Myometrial cell (primary cell): ENCODE data around the gene RNU6-9. TPM values are rescaled to one million over a fixed set of nuclear protein-coding genes. Genes with fewer than 3 reads are reported as not detected.

Source experiments
- total RNA-seq: library from RNA; depleted of rRNA; stranded (reverse); fragments of >200 nt; gene quantifications from 2 replicates; pipeline ENCODE4 v1.2.3, GENCODE V29; 2015

Gene RNU6-9
- total RNA-seq = not detected in 2 replicates

GRCh38 chr19:892894-893689 lies at the start of gene RNU6-9, which contains the start of gene MED16:
RNU6-9 (plus strand) TSS chr19:893484.
MED16 (minus strand) TSS chr19:893187; CDS start chr19:891131, 2,056 bp downstream.

GRCh38 chr19:852136-853013 lies 40.9 kb upstream of the RNU6-9 start, which contains the start of gene ELANE:
ELANE (plus strand) TSS chr19:852303; CDS start chr19:852329, 26 bp downstream.

GRCh38 chr19:858868-859843 lies 34.1 kb upstream of the RNU6-9 start, which contains the start of gene CFD:
CFD (plus strand) TSS chr19:859664; CDS start chr19:859690, 26 bp downstream.

GRCh38 chr19:913080-913748 lies 19.9 kb downstream of the RNU6-9 start, which contains the start of gene R3HDM4:
R3HDM4 (minus strand) TSS chr19:913219; CDS start chr19:913157, 62 bp downstream.

GRCh38 chr19:917323-918151 lies 24.3 kb downstream of the RNU6-9 start, which contains the start of gene KISS1R:
KISS1R (plus strand) TSS chr19:917333; CDS start chr19:917503, 170 bp downstream.

GRCh38 chr19:925526-926322 lies 32.4 kb downstream of the RNU6-9 start, which contains the start of gene ARID3A:
ARID3A (plus strand) TSS chr19:926035; CDS start chr19:929529, 3,494 bp downstream.

Other genes with a start within 250 kb of the RNU6-9 start
- 65.7 and 83.5 TPM in 2 replicates for gene RNF126, start 230.3 kb upstream of the RNU6-9 start, total RNA-seq
- gene FSTL3, start 217.1 kb upstream of the RNU6-9 start, total RNA-seq = 68.0 and 111 TPM in 2 replicates
- not detected in 2 replicates for gene PRSS57, start 198.0 kb upstream of the RNU6-9 start, total RNA-seq
- 0.35 and 6.3 TPM in 2 replicates for gene PALM, start 184.5 kb upstream of the RNU6-9 start, total RNA-seq
- gene MISP, start 142.4 kb upstream of the RNU6-9 start, total RNA-seq = 0.86 TPM in 1 of 2 replicates, not detected in the other
- gene PTBP1, start 96.0 kb upstream of the RNU6-9 start, total RNA-seq = 250 and 351 TPM in 2 replicates
- 0.35 and 0.58 TPM in 2 replicates for gene PLPPR3, start 71.5 kb upstream of the RNU6-9 start, total RNA-seq
- not detected in 2 replicates for gene AZU1, start 65.6 kb upstream of the RNU6-9 start, total RNA-seq
- not detected in 2 replicates for gene PRTN3, start 52.5 kb upstream of the RNU6-9 start, total RNA-seq
- not detected in 2 replicates for gene ELANE, start 41.2 kb upstream of the RNU6-9 start, total RNA-seq
- gene CFD, start 33.8 kb upstream of the RNU6-9 start, total RNA-seq = 2.0 and 5.7 TPM in 2 replicates
- 35.4 and 44.7 TPM in 2 replicates for gene MED16, start 297 bp upstream of the RNU6-9 start, total RNA-seq
- 34.7 and 66.6 TPM in 2 replicates for gene R3HDM4, start 19.7 kb downstream of the RNU6-9 start, total RNA-seq
- gene KISS1R, start 23.8 kb downstream of the RNU6-9 start, total RNA-seq = 0.18 TPM in 1 of 2 replicates, not detected in the other
- 11.7 and 15.3 TPM in 2 replicates for gene ARID3A, start 32.6 kb downstream of the RNU6-9 start, total RNA-seq
- 45.7 and 62.3 TPM in 2 replicates for gene WDR18, start 90.9 kb downstream of the RNU6-9 start, total RNA-seq
- gene GRIN3B, start 106.9 kb downstream of the RNU6-9 start, total RNA-seq = 0.58 TPM in 1 of 2 replicates, not detected in the other
- 175 and 210 TPM in 2 replicates for gene TMEM259, start 127.6 kb downstream of the RNU6-9 start, total RNA-seq
- gene RNU6-2, start 128.0 kb downstream of the RNU6-9 start, total RNA-seq = not detected in 2 replicates
- 299 and 306 TPM in 2 replicates for gene CNN2, start 133.1 kb downstream of the RNU6-9 start, total RNA-seq
- 2.3 and 5.3 TPM in 2 replicates for gene ABCA7, start 146.6 kb downstream of the RNU6-9 start, total RNA-seq
- gene ARHGAP45, start 173.7 kb downstream of the RNU6-9 start, total RNA-seq = 3.5 and 8.5 TPM in 2 replicates
- 360 and 361 TPM in 2 replicates for gene POLR2E, start 201.9 kb downstream of the RNU6-9 start, total RNA-seq
- 478 TPM in 2 replicates for gene GPX4, start 210.5 kb downstream of the RNU6-9 start, total RNA-seq